NCI-H1105 (cell line): ENCODE measurements around the gene ZBED4.
"Not testable (repeated sequence)": the region's sequence is repeated elsewhere in the genome, so short reads cannot be mapped to it uniquely, and the experiment has no call there.

Source experiments
- DNase-seq: peaks from one replicate; lab custom pipeline; 2025; lab: John Stamatoyannopoulos, UW

Gene ZBED4, protein sequence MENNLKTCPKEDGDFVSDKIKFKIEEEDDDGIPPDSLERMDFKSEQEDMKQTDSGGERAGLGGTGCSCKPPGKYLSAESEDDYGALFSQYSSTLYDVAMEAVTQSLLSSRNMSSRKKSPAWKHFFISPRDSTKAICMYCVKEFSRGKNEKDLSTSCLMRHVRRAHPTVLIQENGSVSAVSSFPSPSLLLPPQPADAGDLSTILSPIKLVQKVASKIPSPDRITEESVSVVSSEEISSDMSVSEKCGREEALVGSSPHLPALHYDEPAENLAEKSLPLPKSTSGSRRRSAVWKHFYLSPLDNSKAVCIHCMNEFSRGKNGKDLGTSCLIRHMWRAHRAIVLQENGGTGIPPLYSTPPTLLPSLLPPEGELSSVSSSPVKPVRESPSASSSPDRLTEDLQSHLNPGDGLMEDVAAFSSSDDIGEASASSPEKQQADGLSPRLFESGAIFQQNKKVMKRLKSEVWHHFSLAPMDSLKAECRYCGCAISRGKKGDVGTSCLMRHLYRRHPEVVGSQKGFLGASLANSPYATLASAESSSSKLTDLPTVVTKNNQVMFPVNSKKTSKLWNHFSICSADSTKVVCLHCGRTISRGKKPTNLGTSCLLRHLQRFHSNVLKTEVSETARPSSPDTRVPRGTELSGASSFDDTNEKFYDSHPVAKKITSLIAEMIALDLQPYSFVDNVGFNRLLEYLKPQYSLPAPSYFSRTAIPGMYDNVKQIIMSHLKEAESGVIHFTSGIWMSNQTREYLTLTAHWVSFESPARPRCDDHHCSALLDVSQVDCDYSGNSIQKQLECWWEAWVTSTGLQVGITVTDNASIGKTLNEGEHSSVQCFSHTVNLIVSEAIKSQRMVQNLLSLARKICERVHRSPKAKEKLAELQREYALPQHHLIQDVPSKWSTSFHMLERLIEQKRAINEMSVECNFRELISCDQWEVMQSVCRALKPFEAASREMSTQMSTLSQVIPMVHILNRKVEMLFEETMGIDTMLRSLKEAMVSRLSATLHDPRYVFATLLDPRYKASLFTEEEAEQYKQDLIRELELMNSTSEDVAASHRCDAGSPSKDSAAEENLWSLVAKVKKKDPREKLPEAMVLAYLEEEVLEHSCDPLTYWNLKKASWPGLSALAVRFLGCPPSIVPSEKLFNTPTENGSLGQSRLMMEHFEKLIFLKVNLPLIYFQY

DNA sequence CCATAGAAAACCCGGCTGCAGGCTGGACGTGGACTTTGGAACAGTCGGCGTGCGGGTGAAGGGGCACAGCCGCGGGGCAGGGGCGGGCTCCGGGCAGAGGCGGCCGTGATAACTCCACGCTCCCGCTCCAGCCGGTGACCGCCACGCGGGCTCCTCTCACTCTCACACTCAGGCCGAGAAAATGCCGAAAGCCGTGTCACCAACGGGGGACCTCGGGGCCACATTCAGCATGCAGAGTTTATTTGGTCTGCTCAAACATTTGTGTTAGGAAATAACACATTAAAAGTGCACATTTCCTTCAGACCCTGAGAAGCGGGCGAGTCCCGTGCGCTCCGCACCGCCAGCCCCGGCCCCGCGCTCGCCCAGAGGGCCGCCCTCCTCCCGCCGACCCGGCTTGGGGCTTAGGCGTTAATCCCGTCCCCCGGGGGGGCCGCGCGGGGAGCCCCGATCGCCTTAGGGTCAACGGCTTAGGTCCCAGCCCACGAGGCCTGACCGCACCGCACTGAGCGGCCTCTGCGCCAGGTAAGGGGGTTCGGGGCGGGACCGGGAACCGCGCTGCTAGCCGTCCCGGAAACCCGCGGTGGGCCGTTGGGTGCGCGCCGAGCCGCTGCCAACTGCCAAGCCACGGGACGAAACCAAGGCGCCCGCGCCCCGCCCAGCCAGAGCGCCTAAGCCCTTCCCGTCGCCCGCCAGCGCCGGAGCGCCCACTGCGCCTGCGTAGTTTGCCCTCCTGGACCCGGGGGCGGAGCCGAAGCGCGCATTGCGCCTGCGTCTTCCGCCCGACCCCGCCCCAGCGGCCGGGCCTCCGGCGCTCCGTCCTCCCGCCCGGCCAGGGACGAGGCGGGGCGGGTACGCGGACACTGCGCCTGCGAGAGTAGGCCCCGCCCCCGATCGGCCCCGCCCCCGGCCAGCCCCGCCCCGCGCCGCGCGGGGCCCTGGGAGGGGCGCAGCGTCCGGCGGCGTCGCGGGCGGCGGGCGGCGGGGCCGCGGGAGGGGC, at the start of gene ZBED4:
ZBED4 (plus strand) TSS at position 947 of the 997 bp plus-strand sequence. CDS start 29,819 bp downstream, outside the sequence.
- DNase-seq, result peak; percentile 93

DNA sequence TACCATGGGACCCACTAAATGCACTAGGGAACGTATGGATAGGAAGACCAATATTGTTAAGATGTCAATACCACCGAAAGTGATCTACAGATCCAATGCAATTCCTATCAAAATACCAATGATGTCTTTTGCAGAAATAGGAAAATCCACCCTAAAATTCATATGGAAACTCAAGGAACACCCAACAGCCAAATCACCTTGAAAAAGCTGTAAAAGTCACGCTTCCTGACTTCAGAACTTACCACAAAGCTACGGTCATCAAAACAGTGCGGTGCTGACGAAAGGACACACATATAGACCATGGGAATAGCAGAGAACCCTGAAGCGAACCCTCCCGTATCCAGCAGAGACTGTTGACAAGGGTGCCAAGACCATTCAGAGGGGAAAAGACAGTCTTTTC, 46.5 kb upstream of the ZBED4 start:
- no peak for DNase-seq

DNA sequence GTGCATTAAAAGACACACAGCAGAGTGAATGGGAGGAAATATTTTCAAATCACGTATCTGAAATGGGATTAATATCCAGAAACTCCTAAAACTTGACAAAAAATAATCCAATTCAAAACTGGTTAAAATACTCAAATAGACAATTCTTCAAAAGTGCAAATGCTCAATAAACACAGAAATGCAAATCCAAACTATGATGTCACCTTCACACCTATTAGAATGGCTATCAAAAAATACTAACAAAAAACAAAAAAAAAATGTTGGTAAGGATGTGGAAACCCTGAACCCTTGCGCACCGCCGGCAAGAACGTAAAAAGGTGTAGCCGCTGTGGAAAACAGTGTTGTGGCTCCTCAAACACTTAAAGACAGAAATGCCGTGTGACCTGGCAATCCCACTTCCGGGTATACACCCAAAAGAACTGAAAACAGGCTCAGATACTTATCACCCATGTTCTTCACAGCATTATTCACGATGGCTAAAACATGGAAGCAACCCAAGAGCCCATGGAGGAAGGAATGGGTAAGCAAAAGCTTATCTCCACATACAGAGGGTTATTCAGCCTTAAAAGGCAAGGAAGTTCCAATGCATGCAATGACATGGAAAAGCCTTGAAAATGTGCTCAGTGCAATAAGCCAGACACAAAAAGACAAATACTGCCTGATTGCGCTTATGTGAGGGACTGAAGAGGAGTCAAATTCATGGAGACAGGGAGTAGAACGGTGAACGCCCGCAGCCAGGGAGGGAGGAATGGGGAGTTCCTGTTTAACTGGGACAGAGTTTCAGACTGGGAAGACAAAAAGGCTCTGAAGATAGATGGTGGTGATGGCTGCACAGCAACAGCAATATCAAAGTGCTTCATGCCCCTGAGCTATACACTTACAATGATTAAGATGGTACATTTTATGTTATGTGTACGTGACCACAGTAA, 45.6 kb upstream of the ZBED4 start:
- DNase-seq, result no peak

DNA sequence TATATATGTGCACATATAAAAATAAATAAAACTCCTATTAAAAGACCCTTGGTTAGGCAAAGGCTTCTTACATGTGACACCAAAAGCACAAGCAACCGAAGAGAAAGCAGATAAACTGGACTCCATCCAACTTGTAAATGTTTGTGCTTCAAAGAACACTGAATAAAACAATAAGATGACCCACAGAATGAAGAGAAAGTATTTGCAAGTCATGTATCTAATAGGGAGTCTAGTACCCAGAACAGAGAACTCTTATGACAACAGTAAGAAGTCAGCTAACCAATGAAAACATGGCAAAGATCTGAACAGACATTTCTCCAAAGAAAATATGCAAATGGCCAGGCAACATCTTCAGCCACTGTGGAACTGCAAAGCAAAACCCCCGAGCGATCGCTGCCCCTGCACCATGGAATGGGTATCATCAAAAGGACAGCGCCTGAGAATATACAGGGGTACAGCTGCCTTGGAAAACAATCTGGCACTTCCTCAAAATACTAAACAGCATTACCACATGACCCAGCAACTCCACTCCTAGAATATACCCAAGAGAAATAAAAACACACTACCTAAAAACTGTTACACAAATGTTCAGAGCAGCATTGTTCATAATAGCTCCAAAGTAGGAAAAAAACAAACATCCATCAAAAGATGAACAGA, 43.2 kb upstream of the ZBED4 start:
- no peak for DNase-seq

DNA sequence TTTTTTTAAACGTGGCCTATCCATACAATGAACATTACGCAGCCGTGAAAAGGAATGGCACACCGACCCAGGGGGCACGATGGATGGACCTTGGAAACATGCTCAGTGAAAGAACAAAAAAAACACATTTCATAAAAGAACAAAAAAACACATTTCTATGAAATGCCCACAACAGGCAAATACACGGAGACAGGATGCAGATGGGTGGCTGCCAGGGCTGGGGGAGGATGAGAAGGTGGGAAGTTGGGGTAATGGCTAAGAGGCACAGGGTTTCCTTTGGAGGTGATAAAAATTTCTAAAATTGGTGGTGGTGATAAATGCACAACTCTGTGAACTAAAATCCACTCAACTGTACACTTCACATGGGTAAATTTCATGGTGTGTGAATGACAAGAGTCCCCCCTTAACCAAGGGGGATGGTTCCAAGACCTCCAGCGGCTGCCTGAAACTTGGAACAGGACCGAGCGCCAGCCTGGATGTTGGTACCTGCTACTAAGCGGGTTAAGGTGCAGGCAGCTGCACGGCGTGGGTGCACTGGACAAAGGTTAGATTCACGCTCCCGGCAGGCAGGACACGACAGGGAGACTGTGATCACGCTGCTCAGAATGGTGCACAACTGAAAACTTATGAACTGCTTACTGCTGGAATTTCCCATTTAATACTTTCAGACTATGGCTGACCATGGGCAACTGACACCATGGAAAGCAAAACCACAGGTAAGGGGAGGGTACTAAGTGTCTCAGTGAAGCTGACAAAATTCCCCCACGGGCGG, 42.4 kb upstream of the ZBED4 start:
- no peak for DNase-seq

DNA sequence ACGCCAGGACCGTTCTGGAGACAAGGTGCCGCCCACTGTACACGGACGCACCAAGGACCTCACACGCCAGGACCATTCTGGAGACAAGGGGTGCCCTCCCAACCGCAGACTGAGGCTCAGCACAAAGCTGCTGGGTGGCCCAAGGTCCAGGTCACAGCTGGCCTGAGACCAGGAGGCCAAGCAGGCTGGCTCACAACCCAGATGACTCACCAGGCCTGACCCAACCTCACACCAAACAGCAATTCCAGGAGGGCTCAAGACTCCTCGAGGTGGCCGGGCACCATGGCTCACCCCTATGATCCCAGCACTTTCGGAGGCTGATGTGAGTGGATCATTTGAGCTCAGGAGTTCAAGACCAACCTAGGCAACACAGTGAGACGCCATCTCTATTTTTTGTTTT, 40.8 kb upstream of the ZBED4 start:
- no peak for DNase-seq

DNA sequence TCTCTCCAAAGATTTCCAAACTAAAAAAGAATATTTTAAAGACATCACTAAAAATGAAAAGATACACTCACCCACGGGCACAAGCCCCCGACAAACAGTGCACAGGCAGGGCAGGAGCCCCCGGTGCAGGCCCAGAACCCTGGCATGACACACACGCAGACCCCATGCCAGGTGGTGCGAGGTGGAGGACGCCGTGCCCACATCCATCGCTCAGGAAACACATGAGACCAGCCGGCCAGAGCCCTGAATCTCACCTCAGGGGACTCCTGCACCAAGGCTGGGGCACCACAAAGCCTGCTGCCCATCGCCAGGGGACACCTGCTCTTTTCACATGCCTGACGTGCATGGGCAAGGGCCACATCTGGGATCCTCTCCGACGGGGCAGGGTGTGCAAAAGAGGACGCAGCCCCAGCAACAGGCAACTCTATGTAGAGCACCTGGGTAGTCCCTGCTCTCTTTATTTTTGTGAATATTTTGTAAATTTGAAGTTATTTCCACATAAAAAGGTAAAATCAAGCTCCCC, 39.4 kb upstream of the ZBED4 start:
- DNase-seq, result no peak

DNA sequence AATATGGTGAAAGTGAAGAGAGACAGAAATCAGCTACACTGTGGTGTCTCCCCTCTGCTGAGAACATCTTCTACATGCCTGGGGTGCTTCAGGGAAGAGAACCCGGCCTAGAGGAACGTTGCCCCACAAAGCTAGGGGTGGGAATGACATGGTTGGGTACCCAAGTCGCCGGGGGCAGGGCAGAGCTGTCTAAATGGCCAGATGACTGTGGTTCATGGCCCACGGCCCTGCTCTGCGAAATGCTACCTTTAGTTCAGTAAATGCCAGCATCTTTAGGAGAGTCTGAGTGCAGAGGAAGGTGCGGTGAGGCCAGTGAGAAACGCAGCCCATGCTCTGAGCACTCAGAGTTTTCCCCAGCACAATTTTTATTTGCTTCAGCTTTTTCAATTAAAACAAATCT, 38.8 kb upstream of the ZBED4 start:
- no peak for DNase-seq

DNA sequence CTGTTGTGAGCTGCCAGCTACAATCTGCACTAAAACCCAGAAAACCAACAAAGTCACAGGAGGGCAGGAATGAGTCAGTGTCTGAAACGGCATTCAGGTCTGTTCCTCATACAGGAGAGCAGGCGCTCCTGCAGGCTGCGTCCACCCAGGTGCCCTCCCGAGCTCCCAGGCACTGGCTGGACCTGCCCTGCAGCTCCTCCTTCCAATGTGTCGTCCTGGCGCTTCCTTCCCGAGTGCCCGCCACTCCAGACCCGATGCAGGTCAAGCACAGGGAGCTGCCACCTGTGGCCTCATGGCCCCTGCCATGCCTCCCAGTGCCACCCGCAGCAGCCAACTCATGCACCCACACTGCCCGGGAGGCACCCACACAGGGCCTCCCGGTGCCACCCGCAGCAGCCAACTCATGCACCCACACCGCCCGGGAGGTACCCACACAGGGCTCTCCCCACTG, 38.0 kb upstream of the ZBED4 start:
- no peak for DNase-seq

DNA sequence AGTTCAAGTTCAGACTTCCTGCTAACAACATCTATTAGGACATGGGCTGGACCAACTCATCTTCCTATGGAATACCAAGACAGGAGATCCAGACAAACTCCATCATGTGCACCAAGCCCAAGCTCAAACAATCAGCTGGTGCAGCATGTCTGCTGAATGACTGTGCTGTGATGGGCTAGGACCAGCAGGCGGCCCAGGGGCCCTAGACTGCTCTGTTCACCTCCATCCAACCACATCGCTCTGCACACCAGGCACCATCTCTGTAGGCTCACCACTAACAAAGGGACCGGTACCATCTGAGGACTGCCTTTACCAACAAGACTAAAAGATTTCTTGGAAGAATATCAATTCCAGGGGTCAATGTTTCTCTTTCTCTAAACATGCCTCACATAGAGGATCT, 36.3 kb upstream of the ZBED4 start:
- no peak for DNase-seq

DNA sequence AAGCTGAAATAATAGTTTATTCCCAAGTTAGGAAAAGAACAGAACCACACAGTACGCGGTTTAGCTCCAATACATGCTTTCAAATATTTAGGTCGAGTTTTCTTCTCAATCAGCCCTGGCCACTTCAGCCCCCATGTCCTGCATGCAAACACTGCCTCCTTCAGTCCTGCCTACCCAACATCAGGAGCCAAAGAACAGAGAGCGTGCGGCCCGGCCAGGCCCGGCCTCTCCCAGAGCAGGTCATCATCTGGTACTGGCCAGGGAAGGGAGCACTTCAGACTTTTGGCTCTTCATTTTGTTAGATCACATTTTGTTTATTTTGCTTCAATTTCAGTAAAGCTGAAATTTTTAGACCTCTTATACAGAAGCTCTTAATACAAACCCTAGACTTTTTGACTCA, 32.7 kb upstream of the ZBED4 start:
- no peak for DNase-seq

DNA sequence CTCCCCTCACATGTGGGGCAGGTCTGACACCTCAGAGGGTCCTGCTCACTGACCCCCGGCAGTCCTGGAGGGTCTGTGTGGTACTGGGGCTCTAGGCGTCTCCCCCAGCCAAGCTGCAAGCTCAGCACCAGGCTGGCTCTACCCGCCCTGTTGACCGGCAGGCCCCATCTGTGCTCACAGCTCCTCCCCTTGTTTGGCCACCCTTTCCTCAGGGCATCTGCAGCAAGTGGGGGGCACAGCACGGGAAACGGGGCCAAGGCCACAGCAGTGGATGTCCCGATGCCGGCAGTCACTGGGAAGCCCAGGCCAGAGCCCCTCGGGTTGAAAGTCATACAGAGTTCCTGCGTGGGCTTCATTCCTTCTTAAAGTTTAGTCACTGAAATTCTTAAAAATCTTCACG, 31.9 kb upstream of the ZBED4 start:
- DNase-seq, result not testable (repeated sequence)

DNA sequence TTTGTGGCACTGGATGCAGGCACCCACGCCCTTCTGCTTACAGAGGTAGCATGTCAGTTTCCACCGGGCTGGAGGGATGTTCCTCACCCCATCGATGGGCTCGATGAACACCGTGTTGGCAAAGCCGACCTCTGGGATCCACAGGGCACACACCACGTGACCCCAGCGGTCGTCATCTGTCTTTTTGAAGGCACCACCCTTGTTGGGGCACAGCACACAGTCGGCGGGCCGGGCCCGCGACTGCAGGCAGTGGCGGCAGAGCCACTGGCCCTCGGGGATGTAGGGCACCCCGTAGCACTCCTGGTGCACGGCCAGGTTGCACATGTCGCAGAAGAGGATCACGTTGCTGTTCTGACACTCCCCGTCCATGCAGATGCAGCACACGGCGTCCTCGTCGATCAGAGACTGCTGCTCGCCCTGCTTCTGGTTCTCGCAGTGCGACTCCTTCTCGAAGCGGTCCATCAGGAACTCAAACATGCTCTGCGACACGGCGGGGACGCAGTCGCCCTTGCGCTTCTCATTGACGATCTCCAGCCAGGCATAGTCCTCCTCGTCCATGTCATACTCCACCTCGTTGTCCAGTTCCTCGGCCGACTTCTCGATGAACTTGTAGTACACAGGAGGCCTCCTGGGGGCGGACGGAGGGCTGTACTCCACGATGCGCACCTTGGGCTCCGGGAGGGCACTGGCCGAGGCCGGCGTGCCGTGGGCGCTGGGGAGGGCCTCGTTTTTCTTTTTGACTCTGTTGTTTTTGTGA, 30.2 kb upstream of the ZBED4 start:
- DNase-seq, result no peak

DNA sequence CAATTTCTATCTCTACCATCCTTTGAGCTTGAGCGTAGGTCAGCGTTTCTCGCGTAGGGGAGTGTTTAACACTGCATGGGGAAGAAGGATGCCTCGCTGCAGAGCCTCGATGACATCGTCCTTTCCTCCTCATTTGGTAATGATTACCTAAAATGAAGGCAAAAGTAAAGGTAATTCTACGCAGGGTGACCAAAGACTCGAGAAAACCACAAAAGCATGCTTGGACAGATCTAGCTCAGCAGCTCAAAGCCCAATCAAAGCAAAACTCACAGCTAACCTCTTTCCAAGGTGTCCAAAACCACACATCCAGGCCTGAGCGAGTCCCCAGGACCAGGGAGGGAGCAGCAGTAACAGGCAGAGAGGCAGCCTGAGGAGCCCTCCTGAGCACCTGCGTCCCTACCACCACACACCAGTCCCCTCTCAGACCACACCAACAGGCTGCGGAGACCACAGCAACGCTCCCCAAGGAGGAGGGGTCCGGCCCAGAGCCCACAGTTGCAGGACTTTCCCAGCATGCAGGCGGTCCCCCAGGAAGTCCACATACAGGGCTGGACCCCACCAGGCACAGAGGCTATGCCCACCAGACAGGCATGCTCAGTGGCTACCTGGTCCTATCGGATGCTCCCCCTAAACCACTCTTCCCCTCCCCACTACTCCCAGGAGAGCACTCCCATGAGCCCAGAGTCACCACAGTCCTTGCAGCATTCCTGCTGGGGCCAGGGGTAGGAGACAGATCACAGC, 29.3 kb upstream of the ZBED4 start:
- DNase-seq, result no peak

DNA sequence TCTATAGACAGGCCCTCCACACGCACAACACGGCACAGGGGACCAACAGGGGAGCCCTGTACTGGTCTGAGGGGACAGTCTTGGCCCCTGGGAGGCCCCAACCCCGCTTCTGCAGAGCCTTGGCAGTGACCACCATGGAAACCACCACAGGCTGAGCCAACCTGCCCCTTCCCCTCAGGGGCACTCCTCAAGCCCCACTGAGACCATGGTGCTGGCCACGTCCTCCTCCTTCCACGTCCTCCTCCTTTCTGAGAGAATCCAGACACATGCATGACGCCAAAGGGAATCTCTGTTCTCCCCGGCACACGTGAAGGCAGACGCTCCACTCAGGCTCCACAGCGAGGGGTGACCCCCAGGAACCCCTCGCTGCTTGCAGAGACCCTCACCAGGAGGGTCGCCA, 28.7 kb upstream of the ZBED4 start:
- no peak for DNase-seq

DNA sequence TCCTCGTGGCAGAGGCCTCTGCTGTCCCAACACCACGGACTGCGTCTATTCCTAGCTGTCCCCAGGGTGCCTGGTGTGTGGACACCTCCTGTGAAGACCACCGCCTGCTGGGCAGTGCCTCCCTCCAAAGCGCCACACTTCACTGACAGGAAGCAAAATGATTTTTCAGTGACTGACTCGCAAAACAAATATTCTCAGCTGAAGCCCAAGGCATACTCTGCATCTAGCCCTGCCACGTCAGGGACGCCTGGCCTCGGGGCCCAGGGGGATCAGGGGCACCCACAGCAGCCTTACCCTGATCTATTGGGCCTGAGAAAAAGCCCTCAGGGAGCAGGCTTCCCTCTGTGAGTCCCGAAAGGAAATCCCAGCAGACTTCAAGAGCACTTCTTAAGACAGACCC, 28.2 kb upstream of the ZBED4 start:
- no peak for DNase-seq
